Measurements from ENCODE around the gene VDAC1.
"Not testable (repeated sequence)": the region's sequence is repeated elsewhere in the genome, so short reads cannot be mapped to it uniquely, and the experiment has no call there.

VDAC1 gene

GRCh38 chr5:133994297-133994989, 10.3 kb downstream of the VDAC1 start:
- DNase-seq, result no peak

- no peak for DNase-seq
Measured at GRCh38 chr5:133993185-133993936, 11.4 kb downstream of the VDAC1 start.

GRCh38 chr5:133992429-133993155, 12.2 kb downstream of the VDAC1 start:
- no peak for DNase-seq

- no peak for DNase-seq
Measured at GRCh38 chr5:133991171-133991910, 13.4 kb downstream of the VDAC1 start.

- DNase-seq, result no peak
Measured at GRCh38 chr5:133990396-133990795, 14.4 kb downstream of the VDAC1 start.

- DNase-seq, result no peak
Measured at GRCh38 chr5:133985540-133986180, 19.1 kb downstream of the VDAC1 start.

GRCh38 chr5:133983674-133984073, 21.1 kb downstream of the VDAC1 start:
- DNase-seq, result no peak

GRCh38 chr5:133981714-133982113, 23.1 kb downstream of the VDAC1 start:
- DNase-seq, result no peak

GRCh38 chr5:133980652-133981051, 24.1 kb downstream of the VDAC1 start:
- no peak for DNase-seq

- DNase-seq, result no peak
Measured at GRCh38 chr5:133978943-133979342, 25.8 kb downstream of the VDAC1 start.

GRCh38 chr5:133977858-133978257, 26.9 kb downstream of the VDAC1 start:
- no peak for DNase-seq

GRCh38 chr5:133977161-133977787, 27.5 kb downstream of the VDAC1 start:
- no peak for DNase-seq

GRCh38 chr5:133975546-133975945, 29.2 kb downstream of the VDAC1 start:
- not testable (repeated sequence) for DNase-seq

GRCh38 chr5:133974142-133974541, 30.6 kb downstream of the VDAC1 start:
- no peak for DNase-seq

- DNase-seq, result no peak
Measured at GRCh38 chr5:133970325-133970909, 34.4 kb downstream of the VDAC1 start.

GRCh38 chr5:133969654-133970324, 35.0 kb downstream of the VDAC1 start:
- DNase-seq, result no peak

- peak; percentile 94 for DNase-seq
Measured at GRCh38 chr5:133968204-133968980, 36.4 kb downstream of the VDAC1 start, which contains the start of gene C5orf15. C5orf15 (minus strand) TSS chr5:133968625; CDS start chr5:133968584, 41 bp downstream.

GRCh38 chr5:133967698-133968203, 37.0 kb downstream of the VDAC1 start:
- DNase-seq, result no peak

- DNase-seq, result no peak
Measured at GRCh38 chr5:133967124-133967523, 37.7 kb downstream of the VDAC1 start.

- DNase-seq, result no peak
Measured at GRCh38 chr5:133966090-133966489, 38.7 kb downstream of the VDAC1 start.

Measured in NCI-H1048 (cell line).